Endothelial cell of umbilical vein (primary cell): ENCODE measurements around the gene CTBP2. TPM values are rescaled to one million over a fixed set of nuclear protein-coding genes. Genes with fewer than 3 reads are reported as not detected.

Experiments used
- BruUV-seq: library from RNA; stranded (reverse); fragments of 400-500 nt; replicated peaks from 2 replicates; lab custom pipeline; 2021; lab: Mats Ljungman, UMichigan
- CTCF ChIA-PET: fragments of 300-600, 350-600 bp; sonication (Branson Sonifier 250); formaldehyde crosslinking; loops from one replicate; lab custom pipeline; 2021; ENCODE audit warnings: antibody characterized with exemption, inconsistent platforms; lab: Charles Lee
- POLR2A ChIA-PET: fragments of 300-600, 350-600 bp; sonication (Branson Sonifier 250); formaldehyde crosslinking; loops from one replicate; lab custom pipeline; 2021; ENCODE audit warnings: antibody characterized with exemption, inconsistent platforms; lab: Charles Lee
- DNase-seq: peaks from one replicate; pipeline ENCODE4 v3.0.0-alpha.2; 2011; ENCODE audit warnings: low read depth, low spot score
- FAIRE-seq: peaks from 2 replicates; lab custom pipeline; 2011; peaks lifted over from hg19 to GRCh38; lab: Jason Lieb, UNC
- H2AFZ ChIP-seq: 2 replicates; pipeline ENCODE4 v1.6.0; 2012; ENCODE audit warnings: low read depth, low read length, control low read depth, inconsistent platforms
- H3K27ac ChIP-seq: 2 replicates; pipeline ENCODE4 v1.5.1; 2011; ENCODE audit warnings: low read depth, mild to moderate bottlenecking, control low read depth, low read length, moderate library complexity; ENCODE audit not compliant: insufficient read depth
- H3K27me3 ChIP-seq, 2 experiments: 2 replicates each; pipeline versions ENCODE4 v1.6.0 to v1.6.1; 2011; ENCODE audit warnings: low read length in 2 of 2, mixed read lengths in 1 of 2; ENCODE audit not compliant: control insufficient read depth in 2 of 2, insufficient read depth in 2 of 2
- H3K36me3 ChIP-seq, 2 experiments: 2 replicates in 1 of 2; 3 replicates in 1 of 2; pipeline ENCODE4 v1.5.1; 2011; ENCODE audit warnings: low read length in 2 of 2, mild to moderate bottlenecking in 1 of 2, moderate library complexity in 1 of 2; ENCODE audit not compliant: control insufficient read depth in 2 of 2, insufficient read depth in 2 of 2; ENCODE audit errors: extremely low read depth in 1 of 2
- H3K4me1 ChIP-seq: 3 replicates; pipeline ENCODE4 v1.5.1; 2011; ENCODE audit warnings: mild to moderate bottlenecking, low read length; ENCODE audit not compliant: control insufficient read depth, insufficient read depth; ENCODE audit errors: extremely low read depth
- H3K4me2 ChIP-seq: 2 replicates; pipeline ENCODE4 v1.6.1; 2011; ENCODE audit warnings: low read length, control low read depth, mixed read lengths; ENCODE audit not compliant: insufficient read depth
- H3K4me3 ChIP-seq, 3 experiments: fragments of 200-600 bp in 1 of 3; sonication (generic), shearing (Covaris generic) in 1 of 3; replicated peaks in 1 of 3; 2 replicates each; pipeline ENCODE4 v1.5.1; 2011 to 2016; ENCODE audit warnings: control low read depth in 3 of 3, low read length in 3 of 3, mild to moderate bottlenecking in 2 of 3, inconsistent platforms in 1 of 3, low read depth in 1 of 3, moderate library complexity in 1 of 3; ENCODE audit not compliant: insufficient read depth in 1 of 3
- H3K79me2 ChIP-seq: 2 replicates; pipeline ENCODE4 v1.6.0; 2012; ENCODE audit warnings: low read length, inconsistent platforms; ENCODE audit not compliant: control insufficient read depth, insufficient read depth
- H3K9ac ChIP-seq: replicated peaks from 2 replicates; pipeline ENCODE3; 2011; ENCODE audit warnings: low read length, control low read depth; ENCODE audit not compliant: insufficient read depth; ENCODE audit errors: extremely low read depth
- H3K9me1 ChIP-seq: replicated peaks from 3 replicates; pipeline ENCODE4 v1.6.0; 2011; ENCODE audit warnings: mild to moderate bottlenecking, low read length; ENCODE audit not compliant: control insufficient read depth, insufficient read depth; ENCODE audit errors: extremely low read depth
- H3K9me3 ChIP-seq: replicated peaks from 2 replicates; pipeline ENCODE4 v1.5.1; 2012; ENCODE audit warnings: low read length, inconsistent platforms; ENCODE audit not compliant: control insufficient read depth, insufficient read depth
- H4K20me1 ChIP-seq: replicated peaks from 2 replicates; pipeline ENCODE3; 2011; ENCODE audit warnings: mild to moderate bottlenecking, low read length; ENCODE audit not compliant: control insufficient read depth, insufficient read depth; ENCODE audit errors: extremely low read depth
- JUN ChIP-seq: IDR thresholded peaks from 2 replicates; pipeline ENCODE4 v1.6.1; 2011; ENCODE audit warnings: borderline replicate concordance, low read depth; ENCODE audit not compliant: insufficient read length, insufficient read depth
- MYC ChIP-seq: IDR thresholded peaks from one replicate; pipeline ENCODE4 v1.6.1; 2011; ENCODE audit warnings: mild to moderate bottlenecking, low read depth, low read length
- POLR2A ChIP-seq: IDR thresholded peaks from 2 replicates; pipeline ENCODE4 v1.6.1; 2012; ENCODE audit warnings: low read depth, mild to moderate bottlenecking, control low read depth, low read length
- POLR2AphosphoS5 ChIP-seq: IDR thresholded peaks from 2 replicates; pipeline ENCODE4 v1.6.1; 2012; ENCODE audit warnings: low read depth, mild to moderate bottlenecking, control low read depth, low read length, moderate library complexity; ENCODE audit not compliant: insufficient read depth
- dilution Hi-C: fragments of 300-500 bp; cut with MboI; formaldehyde crosslinking; loops from one replicate; pipeline ENCODE4 v1.15.0; 2019; ENCODE audit warnings: low sequenced_read_pairs; ENCODE audit not compliant: extremely low pct_ligation_motif_present
- intact Hi-C: fragments of 100-400 bp; cut with micrococcal nuclease; formaldehyde crosslinking; loops from one replicate; pipeline ENCODE4 v1.10.0; 2022
- polyA plus RNA-seq, 4 experiments: library from polyadenylated mRNA; depleted of rRNA in 3 of 4; stranded (reverse) in 3 of 4; unstranded in 1 of 4; fragments of >200 nt; gene quantifications; 2 replicates each; pipeline versions ENCODE4 v1.2.1 to v1.2.3, GENCODE V29; 2011 to 2012; ENCODE audit warnings: missing spikeins in 1 of 4
- total RNA-seq: library from RNA; stranded (reverse); gene quantifications from 2 replicates; pipeline ENCODE4 v1.2.3, GENCODE V29; 2021
- TF ChIP-seq, protein P1 (sequence below), 2 donors: IDR thresholded peaks; 1 replicate in 1 of 2; 2 replicates in 1 of 2; pipeline ENCODE4 v1.5.1; 2011; ENCODE audit warnings: low read length in 2 of 2, mild to moderate bottlenecking in 2 of 2, moderate library complexity in 2 of 2, control low read depth in 1 of 2, inconsistent platforms in 1 of 2, low read depth in 1 of 2; ENCODE audit not compliant: insufficient read depth in 1 of 2; ENCODE audit errors: extremely low read depth in 1 of 2

Gene CTBP2
- total and polyA plus RNA-seq, 2 donors (not counting 3 experiments of a cell fraction or from before 2014, with no cell fraction given), result 118 to 128 TPM

DNA sequence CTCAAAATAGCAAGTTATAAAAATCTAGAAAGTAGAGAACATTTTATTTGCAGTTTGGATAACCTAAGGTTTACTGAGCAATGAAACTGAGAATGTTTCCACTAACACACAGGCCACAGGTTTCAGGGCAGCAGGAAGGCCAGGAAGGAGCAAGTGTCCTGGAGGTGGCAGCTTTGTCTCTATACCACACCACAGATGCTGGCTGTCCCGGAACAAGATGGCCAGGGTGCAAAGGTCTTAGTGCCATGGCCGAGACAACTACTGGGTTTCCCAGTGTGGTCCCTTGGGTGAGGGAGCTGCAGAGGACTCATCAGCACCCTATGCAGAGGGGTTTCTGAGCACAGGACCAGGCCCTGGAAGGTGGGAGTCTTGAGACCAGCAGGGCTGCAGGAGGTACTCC is 92.0 kb downstream of the CTBP2 start:
- peaks cover 2% of the 10 kb centered on the region for H4K20me1 ChIP-seq
- no peaks in the 10 kb centered on the region for H3K9me3 ChIP-seq
- H3K4me3 ChIP-seq, result no peak overlapping the region
- dilution Hi-C loops, result no loop called here
- intact Hi-C loops, result no loop called here
- H3K27me3 ChIP-seq, result no peaks in the 10 kb centered on the region
- no peak for TF ChIP-seq MYC
- TF ChIP-seq, protein P1, sequence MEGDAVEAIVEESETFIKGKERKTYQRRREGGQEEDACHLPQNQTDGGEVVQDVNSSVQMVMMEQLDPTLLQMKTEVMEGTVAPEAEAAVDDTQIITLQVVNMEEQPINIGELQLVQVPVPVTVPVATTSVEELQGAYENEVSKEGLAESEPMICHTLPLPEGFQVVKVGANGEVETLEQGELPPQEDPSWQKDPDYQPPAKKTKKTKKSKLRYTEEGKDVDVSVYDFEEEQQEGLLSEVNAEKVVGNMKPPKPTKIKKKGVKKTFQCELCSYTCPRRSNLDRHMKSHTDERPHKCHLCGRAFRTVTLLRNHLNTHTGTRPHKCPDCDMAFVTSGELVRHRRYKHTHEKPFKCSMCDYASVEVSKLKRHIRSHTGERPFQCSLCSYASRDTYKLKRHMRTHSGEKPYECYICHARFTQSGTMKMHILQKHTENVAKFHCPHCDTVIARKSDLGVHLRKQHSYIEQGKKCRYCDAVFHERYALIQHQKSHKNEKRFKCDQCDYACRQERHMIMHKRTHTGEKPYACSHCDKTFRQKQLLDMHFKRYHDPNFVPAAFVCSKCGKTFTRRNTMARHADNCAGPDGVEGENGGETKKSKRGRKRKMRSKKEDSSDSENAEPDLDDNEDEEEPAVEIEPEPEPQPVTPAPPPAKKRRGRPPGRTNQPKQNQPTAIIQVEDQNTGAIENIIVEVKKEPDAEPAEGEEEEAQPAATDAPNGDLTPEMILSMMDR (IDR thresholded peaks at IDR 0.05; ENCODE audit: extremely low read depth in 1 of 2, insufficient read depth in 1 of 2, low read depth in 1 of 2, low read length in 2 of 2), result no peak
- no peak for TF ChIP-seq POLR2AphosphoS5
- TF ChIP-seq JUN, result no peak
- no peak overlapping the region for H3K9ac ChIP-seq
- peaks cover 85% of the 10 kb centered on the region for H3K79me2 ChIP-seq
- CTCF ChIA-PET, result interaction anchor here (1.1 to 2.4 kb wide), 2 partner anchors 15 to 20 kb away, joined by 4 to 10 read pairs; no protein-coding TSS in a partner anchor
- peaks cover 8% of the 10 kb centered on the region for H3K4me1 ChIP-seq
- H3K27ac ChIP-seq, result no peak overlapping the region
- DNase-seq (no peak), FAIRE-seq (no peak)
- H3K4me2 ChIP-seq, result no peak overlapping the region
- no peak overlapping the region for H2AFZ ChIP-seq
- POLR2A ChIA-PET, result no interaction called here
- no peaks in the 10 kb centered on the region for H3K9me1 ChIP-seq
- peaks cover 0 to 13% of the 10 kb centered on the region in 2 experiments for H3K36me3 ChIP-seq
- no TSS peak for BruUV-seq

DNA sequence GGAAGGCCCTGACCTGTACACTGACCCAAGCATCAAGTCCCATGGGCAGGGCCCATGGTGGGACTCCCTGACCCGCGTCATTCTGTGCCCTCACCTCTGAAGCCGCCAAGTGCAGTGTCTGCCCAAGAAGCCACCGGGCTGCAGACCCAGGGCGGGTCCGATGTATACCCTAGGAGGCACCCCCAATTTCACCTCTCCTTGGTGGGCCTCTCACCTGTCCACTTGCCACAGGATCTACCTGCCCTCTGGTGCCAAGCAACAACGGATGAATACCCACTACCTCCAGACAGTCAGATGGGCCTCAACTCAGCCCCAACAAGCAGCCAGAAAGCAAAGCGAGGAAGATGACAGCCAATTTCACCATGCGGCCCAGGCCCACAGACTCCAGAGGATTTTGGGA is 92.6 kb downstream of the CTBP2 start:
- no peaks in the 10 kb centered on the region for H3K9me1 ChIP-seq
- H3K9me3 ChIP-seq, result no peaks in the 10 kb centered on the region
- no TSS peak for BruUV-seq
- peaks cover 8% of the 10 kb centered on the region for H3K4me1 ChIP-seq
- no peak for FAIRE-seq
- no peak overlapping the region for H3K27ac ChIP-seq
- no peak for DNase-seq
- POLR2A ChIA-PET, result no interaction called here
- H3K27me3 ChIP-seq, result no peaks in the 10 kb centered on the region
- H3K79me2 ChIP-seq, result peaks cover 85% of the 10 kb centered on the region
- H3K4me2 ChIP-seq, result no peak overlapping the region
- H4K20me1 ChIP-seq, result peaks cover 2% of the 10 kb centered on the region
- H3K36me3 ChIP-seq, result peaks cover 0 to 12% of the 10 kb centered on the region in 2 experiments
- TF ChIP-seq POLR2A, result no peak
- no peak overlapping the region for H2AFZ ChIP-seq
- dilution Hi-C loops (no loop called here), intact Hi-C loops (no loop called here)
- H3K4me3 ChIP-seq, result no peak overlapping the region
- no peak overlapping the region for H3K9ac ChIP-seq
- CTCF ChIA-PET, result interaction anchor here (2.4 kb wide), 1 partner anchor 20 kb away, joined by 10 read pairs; no protein-coding TSS in a partner anchor
